T-helper 1 cell treated with Interleukin-12 subunit alpha and Interleukin-12 subunit beta and Interleukin-4 antibody, amounts not matched to agents 30 μg/mL and 1 μg/mL, for 36 hours (primary cell): Measurements from ENCODE around the gene STMP1.

Experiments
- H3K27ac Mint-ChIP-seq: one replicate; pipeline ENCODE4 v1.8.0; 2021; ENCODE audit warnings: mild to moderate bottlenecking, mixed read lengths
- H3K27me3 Mint-ChIP-seq: one replicate; pipeline ENCODE4 v1.8.0; 2021; ENCODE audit warnings: low read depth, mixed read lengths
- H3K36me3 Mint-ChIP-seq: one replicate; pipeline ENCODE4 v1.8.0; 2021; ENCODE audit warnings: low read depth, mixed read lengths
- H3K4me1 Mint-ChIP-seq: one replicate; pipeline ENCODE4 v1.8.0; 2021; ENCODE audit warnings: low read depth, mixed read lengths
- H3K4me3 Mint-ChIP-seq: one replicate; pipeline ENCODE4 v1.8.0; 2021; ENCODE audit warnings: mild to moderate bottlenecking, moderate library complexity, mixed read lengths
- H3K9me3 Mint-ChIP-seq: one replicate; pipeline ENCODE4 v1.8.0; 2021; ENCODE audit warnings: mixed read lengths

Gene STMP1

DNA sequence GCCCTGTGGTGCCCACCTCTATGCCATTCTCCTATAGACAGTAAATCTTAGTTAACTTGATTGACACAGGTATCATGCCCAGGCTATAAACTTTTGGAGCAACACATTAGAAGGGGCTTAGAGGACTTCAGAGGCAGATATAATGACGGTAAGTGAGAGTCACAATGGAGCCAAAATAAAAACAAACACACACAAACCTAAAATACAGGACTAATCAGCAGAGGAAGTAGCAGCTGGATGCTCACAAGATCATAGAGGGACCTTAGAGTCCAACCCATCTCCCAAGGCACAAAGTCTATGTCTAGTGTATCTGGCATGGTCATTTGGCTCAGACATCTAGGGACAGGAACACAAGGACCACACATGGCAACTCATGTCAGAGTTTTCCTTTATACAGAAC is 53.4 kb downstream of the STMP1 start:
- Mint-ChIP-seq H3K36me3 (no peaks in the 10 kb centered on the region), H3K27ac (no peak overlapping the region), H3K27me3 (peaks cover 8% of the 10 kb centered on the region), H3K4me1 (no peaks in the 10 kb centered on the region), H3K9me3 (no peaks in the 10 kb centered on the region), H3K4me3 (no peak overlapping the region)

DNA sequence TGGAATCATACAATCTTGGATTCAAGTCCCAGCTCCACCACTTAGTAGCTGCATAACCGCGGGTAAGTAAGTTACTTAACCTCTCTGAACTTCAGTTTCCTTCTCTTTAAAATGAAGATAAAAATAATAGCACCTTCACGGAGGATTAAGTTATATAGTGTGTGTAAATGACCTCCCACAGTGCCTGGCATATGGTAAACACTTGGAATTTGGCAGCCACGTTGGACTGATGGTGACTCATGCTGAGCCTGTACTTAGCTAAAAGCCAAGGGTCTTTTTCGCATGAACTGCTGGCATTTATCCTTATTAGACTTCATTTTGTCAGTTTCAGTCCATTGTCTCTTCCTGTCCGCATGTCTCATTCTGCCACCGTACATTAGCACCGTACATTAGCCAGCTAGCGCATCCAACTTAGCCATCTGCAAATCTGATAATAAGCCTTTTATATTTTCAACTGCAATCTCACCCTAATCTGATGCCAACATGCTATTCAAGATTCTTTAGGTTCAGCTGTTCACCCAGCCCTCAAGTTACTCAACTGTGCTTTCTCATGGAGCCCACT is 54.4 kb downstream of the STMP1 start:
- Mint-ChIP-seq H3K27ac (no peak overlapping the region), H3K9me3 (no peaks in the 10 kb centered on the region), H3K27me3 (peaks cover 17% of the 10 kb centered on the region), H3K36me3 (no peaks in the 10 kb centered on the region), H3K4me1 (no peaks in the 10 kb centered on the region), H3K4me3 (no peak overlapping the region)

DNA sequence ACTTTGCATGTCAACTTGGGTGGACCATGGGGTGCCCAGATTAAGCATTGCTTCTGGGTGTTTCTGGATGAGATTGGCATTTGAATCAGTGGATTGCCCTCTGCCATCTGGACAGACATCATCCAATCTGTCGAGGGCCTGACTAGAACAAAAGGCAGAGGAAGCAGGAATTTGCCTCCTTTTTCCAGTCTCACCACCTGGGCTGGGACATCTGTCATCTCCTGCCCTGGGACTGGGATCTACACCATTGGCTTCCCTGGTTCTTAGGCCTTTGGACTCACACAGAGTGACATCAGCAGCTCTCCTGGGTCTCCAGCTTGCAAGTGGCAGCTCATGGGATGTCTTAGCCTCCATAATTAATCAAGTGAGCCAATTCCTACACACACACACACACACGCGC is 55.4 kb downstream of the STMP1 start:
- Mint-ChIP-seq H3K9me3 (no peaks in the 10 kb centered on the region), H3K27me3 (peaks cover 17% of the 10 kb centered on the region), H3K27ac (no peak overlapping the region), H3K4me1 (no peaks in the 10 kb centered on the region), H3K36me3 (no peaks in the 10 kb centered on the region), H3K4me3 (no peak overlapping the region)

DNA sequence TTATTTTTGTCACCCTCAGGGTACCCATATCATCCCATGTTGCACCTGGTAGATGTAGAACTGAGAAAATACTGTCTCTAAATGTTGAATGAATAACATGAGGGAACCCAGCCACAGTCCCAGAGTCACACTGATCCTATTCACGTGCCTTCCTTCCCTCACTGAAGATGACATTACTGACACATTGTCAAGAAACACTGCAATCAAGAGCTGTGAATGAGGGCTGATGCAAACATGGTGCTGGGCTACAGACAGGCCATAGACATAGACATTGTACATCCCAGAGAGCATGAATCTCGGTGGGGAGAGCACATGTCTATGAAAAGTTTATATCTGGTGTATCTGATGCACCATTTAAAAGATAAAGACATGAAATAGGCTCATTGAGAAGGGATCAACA is 55.9 kb downstream of the STMP1 start:
- Mint-ChIP-seq H3K27ac (no peak overlapping the region), H3K4me3 (no peak overlapping the region), H3K9me3 (no peaks in the 10 kb centered on the region), H3K4me1 (no peaks in the 10 kb centered on the region), H3K27me3 (peaks cover 17% of the 10 kb centered on the region), H3K36me3 (no peaks in the 10 kb centered on the region)

DNA sequence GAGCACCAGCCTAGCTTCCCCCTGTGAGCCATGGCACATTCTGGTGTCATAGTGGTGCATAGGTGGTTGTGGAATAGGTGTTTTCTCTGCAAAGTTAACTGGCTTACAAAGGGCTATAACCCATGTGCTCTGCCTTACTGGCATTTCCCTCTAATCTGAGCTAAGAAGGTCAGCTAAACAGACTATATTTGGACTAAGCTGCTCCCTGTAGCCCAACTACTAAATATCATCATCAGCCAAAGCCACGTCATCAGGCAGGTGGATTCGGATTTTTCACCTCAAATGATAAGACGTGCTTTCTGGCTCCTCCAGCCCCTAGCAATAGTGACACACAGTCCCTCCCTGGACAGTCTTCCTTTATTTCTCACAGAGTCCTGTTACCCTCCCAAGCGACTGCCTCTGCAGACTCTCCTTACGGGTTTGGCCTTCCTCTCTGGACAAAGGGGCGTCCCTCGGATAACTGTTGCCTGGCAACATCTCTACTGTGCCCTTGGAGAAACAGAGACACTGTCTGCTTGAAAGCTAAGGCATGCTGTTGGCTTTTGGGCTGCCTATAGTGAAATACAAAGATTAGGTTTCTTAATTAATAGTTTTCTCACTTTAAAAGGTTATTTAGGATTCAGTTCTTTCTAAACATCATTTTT is 56.6 kb downstream of the STMP1 start:
- Mint-ChIP-seq H3K27ac (no peak overlapping the region), H3K4me1 (no peaks in the 10 kb centered on the region), H3K27me3 (peaks cover 17% of the 10 kb centered on the region), H3K36me3 (no peaks in the 10 kb centered on the region), H3K4me3 (no peak overlapping the region), H3K9me3 (no peaks in the 10 kb centered on the region)

DNA sequence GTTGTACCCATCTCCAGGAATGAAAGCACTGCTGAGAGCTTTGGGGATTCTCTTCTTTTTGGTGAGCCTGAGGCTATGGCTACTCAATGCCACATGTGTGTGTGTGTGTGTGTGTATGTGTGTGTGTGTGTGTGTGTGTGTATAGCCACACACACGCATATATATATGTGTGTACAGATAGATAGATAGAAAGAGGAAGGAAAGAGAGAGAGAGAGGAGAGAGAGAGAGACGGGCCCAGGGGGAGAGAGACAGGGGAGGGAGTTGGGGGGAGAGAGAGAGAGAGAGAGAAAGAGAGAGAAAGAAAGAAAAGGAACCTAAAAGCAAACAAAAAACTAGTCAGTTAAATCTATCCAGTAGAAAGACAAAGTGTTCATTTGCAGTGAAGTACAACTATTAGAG is 57.4 kb downstream of the STMP1 start:
- no peaks in the 10 kb centered on the region for H3K9me3 Mint-ChIP-seq
- H3K4me1 Mint-ChIP-seq, result no peaks in the 10 kb centered on the region
- H3K27me3 Mint-ChIP-seq, result peaks cover 17% of the 10 kb centered on the region
- no peaks in the 10 kb centered on the region for H3K36me3 Mint-ChIP-seq
- no peak overlapping the region for H3K4me3 Mint-ChIP-seq
- no peak overlapping the region for H3K27ac Mint-ChIP-seq

DNA sequence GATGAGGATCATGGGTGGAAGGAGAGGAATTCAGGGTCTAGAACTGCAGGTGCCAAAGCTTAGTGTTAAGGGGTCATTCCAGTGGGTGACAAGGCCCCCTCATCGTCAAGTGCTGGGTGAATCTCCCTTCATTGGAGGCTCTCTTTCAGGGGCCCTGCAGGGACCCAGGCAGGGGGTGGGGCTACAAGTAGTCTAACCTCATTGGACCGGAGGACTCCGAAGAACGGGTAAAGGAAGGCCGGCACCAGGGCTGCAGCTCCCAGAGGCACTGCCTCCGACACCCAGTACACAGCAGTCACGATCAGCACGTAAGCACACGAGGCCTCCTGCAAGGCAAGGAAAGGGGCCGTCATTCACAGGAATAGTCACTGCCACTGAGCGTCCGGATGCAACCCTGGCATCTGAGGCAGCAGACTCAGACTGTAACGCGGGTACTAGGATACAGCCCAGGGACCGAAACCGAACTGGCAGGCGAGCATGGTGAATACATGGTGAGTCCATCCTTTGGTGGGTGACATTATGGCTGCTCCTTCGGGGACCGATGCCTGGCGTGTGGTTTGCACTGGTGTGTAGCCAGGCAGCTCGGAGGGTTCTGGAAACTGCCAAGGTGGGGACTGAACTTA is 59.0 kb downstream of the STMP1 start:
- Mint-ChIP-seq H3K27me3 (peaks cover 17% of the 10 kb centered on the region), H3K4me3 (no peak overlapping the region), H3K4me1 (no peaks in the 10 kb centered on the region), H3K9me3 (no peaks in the 10 kb centered on the region), H3K36me3 (no peaks in the 10 kb centered on the region), H3K27ac (no peak overlapping the region)

DNA sequence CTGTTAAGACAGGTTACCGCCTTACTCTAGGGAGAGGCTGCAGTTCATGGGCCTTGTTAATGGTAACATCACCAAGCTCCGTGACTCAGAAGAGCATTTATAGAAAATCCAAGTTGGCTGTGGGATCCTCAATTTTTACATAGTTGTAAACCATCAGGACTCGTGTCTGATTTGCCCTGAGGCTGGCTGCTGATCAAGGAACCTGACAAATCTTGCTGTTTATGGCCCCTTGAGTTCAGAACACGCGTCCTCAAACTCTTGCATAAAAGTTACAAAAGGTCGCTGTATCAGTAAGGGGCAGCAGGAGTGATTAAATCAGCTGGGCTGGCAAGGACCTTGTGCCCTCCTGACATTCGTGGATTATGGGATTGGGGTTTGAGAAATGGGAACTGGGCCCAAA is 61.1 kb downstream of the STMP1 start:
- no peaks in the 10 kb centered on the region for H3K36me3 Mint-ChIP-seq
- H3K27ac Mint-ChIP-seq, result no peak overlapping the region
- no peaks in the 10 kb centered on the region for H3K4me1 Mint-ChIP-seq
- H3K4me3 Mint-ChIP-seq, result no peak overlapping the region
- peaks cover 17% of the 10 kb centered on the region for H3K27me3 Mint-ChIP-seq
- no peaks in the 10 kb centered on the region for H3K9me3 Mint-ChIP-seq
